GM12878 (cell line): ENCODE results near the gene ZCCHC18. TPM values are rescaled to one million over a fixed set of nuclear protein-coding genes. Genes with fewer than 3 reads are reported as not detected.

Experiments
- ATAC-seq: fragments of 200-7000 bp; cut with Tn5 transposase; 3 replicates; pipeline ENCODE4 v1.9.1; 2020; ENCODE audit warnings: mild to moderate bottlenecking, moderate library complexity
- BruUV-seq: library from RNA; stranded (reverse); fragments of 400-500 nt; replicated peaks from 2 replicates; lab custom pipeline; 2021; lab: Mats Ljungman, UMichigan
- CTCF ChIA-PET: fragments of 300-600 bp; sonication (Branson Sonifier 250); formaldehyde crosslinking; extraction: SDS; loops from one replicate; lab custom pipeline; 2021; ENCODE audit warnings: inconsistent platforms; lab: Yijun Ruan, JAX
- POLR2A ChIA-PET: fragments of 350-600 bp; formaldehyde crosslinking; extraction: SDS; loops from one replicate; lab custom pipeline; 2021; ENCODE audit warnings: inconsistent platforms; lab: Charles Lee
- RAD21 ChIA-PET: fragments of 300-600 bp; sonication (Branson Sonifier 250); formaldehyde crosslinking; loops from one replicate; lab custom pipeline; 2023; ENCODE audit warnings: antibody characterized with exemption; ENCODE audit not compliant: unreplicated experiment; lab: Charles Lee
- SMC1A ChIA-PET: fragments of 300-600 bp; sonication (Branson Sonifier 250); formaldehyde crosslinking; loops from one replicate; lab custom pipeline; 2023; ENCODE audit not compliant: unreplicated experiment, uncharacterized antibody; lab: Charles Lee
- DNase-seq: peaks from one replicate; pipeline ENCODE4 v3.0.0-alpha.2; 2011; ENCODE audit warnings: low read depth, low spot score
- FAIRE-seq: peaks from 3 replicates; lab custom pipeline; 2011; peaks lifted over from hg19 to GRCh38; lab: Jason Lieb, UNC
- H2AFZ ChIP-seq: 2 replicates; pipeline ENCODE4 v1.6.0; 2011; ENCODE audit warnings: low read depth, low read length, control low read depth; ENCODE audit not compliant: control insufficient read depth
- H3K27ac ChIP-seq: 2 replicates; pipeline ENCODE4 v1.5.1; 2011; ENCODE audit warnings: control low read depth; ENCODE audit not compliant: control insufficient read depth, insufficient read depth
- H3K27me3 ChIP-seq, 2 experiments: replicated peaks in 1 of 2; 2 replicates each; pipeline versions ENCODE4 v1.6.0 to v1.6.1; 2011; ENCODE audit warnings: low read length in 1 of 2; ENCODE audit not compliant: control insufficient read depth in 2 of 2, insufficient read depth in 2 of 2
- H3K36me3 ChIP-seq, 2 experiments: 2 replicates each; pipeline ENCODE4 v1.5.1; 2011; ENCODE audit warnings: low read length in 1 of 2; ENCODE audit not compliant: control insufficient read depth in 2 of 2, insufficient read depth in 2 of 2
- H3K4me1 ChIP-seq: 2 replicates; pipeline ENCODE4 v1.6.1; 2011; ENCODE audit warnings: mild to moderate bottlenecking, low read length, moderate library complexity, mixed read lengths; ENCODE audit not compliant: control insufficient read depth, insufficient read depth
- H3K4me2 ChIP-seq: 2 replicates; pipeline ENCODE4 v1.6.0; 2011; ENCODE audit warnings: control low read depth; ENCODE audit not compliant: control insufficient read depth, insufficient read depth
- H3K4me3 ChIP-seq: fragments of 200-600 bp; sonication (generic); 2 replicates; pipeline ENCODE4 v1.5.1; 2016
- H3K79me2 ChIP-seq: 2 replicates; pipeline ENCODE4 v1.6.0; 2011; ENCODE audit warnings: low read length; ENCODE audit not compliant: control insufficient read depth, insufficient read depth
- H3K9ac ChIP-seq: 2 replicates; pipeline ENCODE4 v1.8.0; 2011; ENCODE audit warnings: low read length, control low read depth, mixed read lengths; ENCODE audit not compliant: control insufficient read depth, insufficient read depth
- H3K9me3 ChIP-seq: replicated peaks from 3 replicates; pipeline ENCODE4 v1.5.1; 2011; ENCODE audit warnings: mild to moderate bottlenecking, low read length; ENCODE audit not compliant: control insufficient read depth, insufficient read depth
- H4K20me1 ChIP-seq: 2 replicates; pipeline ENCODE4 v1.6.0; 2011; ENCODE audit not compliant: control insufficient read depth, insufficient read depth
- ATF7 ChIP-seq: fragments of 450-650 bp; IDR thresholded peaks from 2 replicates; pipeline ENCODE4 v1.6.1; 2016; ENCODE audit warnings: low read depth, mild to moderate bottlenecking
- HDAC6 ChIP-seq: fragments of 200-600 bp; sonication (generic); IDR thresholded peaks from one replicate; pipeline ENCODE4 v1.8.0; 2017; ENCODE audit warnings: antibody characterized with exemption; ENCODE audit not compliant: unreplicated experiment
- LARP7 ChIP-seq: fragments of 450-650 bp; IDR thresholded peaks from 2 replicates; pipeline ENCODE4 v1.6.1; 2017; ENCODE audit warnings: mild to moderate bottlenecking
- SMAD5 ChIP-seq: IDR thresholded peaks from 2 replicates; pipeline ENCODE4 v1.6.1; 2016; ENCODE audit warnings: antibody characterized with exemption, low read depth
- TARDBP ChIP-seq: IDR thresholded peaks from 2 replicates; pipeline ENCODE4 v1.6.1; 2016; ENCODE audit warnings: borderline replicate concordance
- whole genome bisulfite sequencing: methylation state at CpG from one replicate; pipeline ENCODE4 v1.1.6; 2016; ENCODE audit warnings: low lambda C conversion rate; ENCODE audit not compliant: insufficient replicate concordance, insufficient coverage; ENCODE audit errors: missing lambda C conversion rate; 5-methylcytosine and 5-hydroxymethylcytosine counted together
- in situ Hi-C: fragments of 300-500 bp; cut with MboI; formaldehyde crosslinking; loops from 9 replicates; pipeline ENCODE4 v1.14.3; 2018; ENCODE audit warnings: mixed read lengths
- intact Hi-C: fragments of 100-400 bp; cut with micrococcal nuclease; formaldehyde crosslinking; loops from one replicate; pipeline ENCODE4 v1.14.2; 2022; ENCODE audit not compliant: unreplicated experiment
- polyA plus RNA-seq, 11 experiments: library from polyadenylated mRNA; depleted of rRNA in 4 of 11; unstranded in 6 of 11; stranded (reverse) in 5 of 11; fragments of >200 nt; fragmentation: Nextera tagmentation in 4 of 11; fragmentation: Illumina TruSeq in 1 of 11; extraction: Ambion mirVana in 4 of 11; extraction: Trizol in 1 of 11; gene quantifications; 1 replicate in 1 of 11; 2 replicates in 10 of 11; pipeline versions ENCODE4 v1.2.1 to v1.2.3, GENCODE V29; 2011 to 2016; ENCODE audit warnings: inconsistent platforms in 2 of 11, missing spikeins in 2 of 11, low read depth in 1 of 11
- total RNA-seq, 4 experiments: library from RNA; depleted of rRNA in 3 of 4; stranded (reverse); fragments of >200 nt in 3 of 4; fragmentation: Illumina TruSeq in 1 of 4; extraction: Trizol in 1 of 4; gene quantifications; 2 replicates each; pipeline versions ENCODE4 v1.2.1 to v1.2.3, GENCODE V29; 2013 to 2021
- TF ChIP-seq, protein P1 (sequence below): fragments of 450-650 bp; formaldehyde crosslinking; IDR thresholded peaks from 2 replicates; pipeline ENCODE4 v1.4.0; 2022; ENCODE audit warnings: mild to moderate bottlenecking, moderate library complexity
- TF ChIP-seq, protein P2 (sequence below): fragments of 450-650 bp; IDR thresholded peaks from 2 replicates; pipeline ENCODE4 v1.6.1; 2016; ENCODE audit warnings: mild to moderate bottlenecking

The ZCCHC18 gene
- total and polyA plus RNA-seq, 10 of the 15 experiments (the other 5 are each of a cell fraction or from before 2014, with no cell fraction given), result 1.0 to 4.2 (median 2.3) TPM

DNA sequence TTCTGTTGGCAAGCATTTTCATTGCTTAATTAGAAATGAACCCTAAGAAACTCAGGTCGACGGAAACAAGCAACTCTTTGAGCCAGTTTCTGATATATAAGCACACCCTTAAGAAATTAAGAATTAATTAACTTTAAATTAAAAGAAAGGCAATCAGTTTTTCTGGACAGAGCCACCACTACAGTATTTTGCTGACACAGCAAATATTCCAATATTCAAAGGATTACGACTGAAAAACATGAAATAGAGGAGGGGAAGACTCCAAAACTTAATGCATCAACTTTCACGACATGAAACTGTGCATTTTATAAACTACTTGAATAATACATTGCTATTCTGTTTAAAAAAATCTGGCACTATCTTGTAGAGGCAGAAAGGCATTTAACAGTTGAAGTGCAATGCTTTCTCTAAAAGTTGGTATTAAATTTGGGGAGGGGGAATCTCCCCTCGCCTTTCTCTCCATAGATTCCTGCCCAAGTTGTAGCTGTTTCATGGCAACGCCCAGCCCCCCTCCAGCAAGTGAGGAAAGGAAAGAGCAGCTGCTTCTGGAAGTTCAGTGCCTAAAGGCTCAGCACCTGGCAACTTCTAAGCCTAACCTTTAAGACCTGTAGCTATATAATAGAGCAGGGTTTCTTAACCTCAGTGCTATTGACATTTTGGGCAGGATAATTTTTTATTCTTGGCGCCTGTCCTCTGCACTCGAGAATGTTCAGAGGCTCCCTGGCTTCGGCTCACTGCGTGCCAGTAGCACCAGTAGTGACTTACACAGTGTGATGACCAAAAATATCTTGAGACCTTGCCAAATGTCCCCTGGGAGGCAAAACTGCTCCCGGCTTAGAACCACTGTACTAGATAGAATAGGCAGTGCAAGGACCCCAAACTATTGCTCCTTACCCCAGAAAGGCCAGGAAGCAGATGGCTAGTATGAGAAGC is 6.7 kb upstream of the ZCCHC18 start:
- CTCF ChIA-PET, result interaction anchor here (1.1 kb wide), 2 partner anchors 14 to 261 kb away, joined by 3 to 5 read pairs; no protein-coding TSS in a partner anchor
- no peaks in the 10 kb centered on the region for H3K79me2 ChIP-seq
- TF ChIP-seq HDAC6 (no peak), LARP7 (no peak), SMAD5 (no peak), TARDBP (no peak), ATF7 (no peak)
- TF ChIP-seq, protein P1, sequence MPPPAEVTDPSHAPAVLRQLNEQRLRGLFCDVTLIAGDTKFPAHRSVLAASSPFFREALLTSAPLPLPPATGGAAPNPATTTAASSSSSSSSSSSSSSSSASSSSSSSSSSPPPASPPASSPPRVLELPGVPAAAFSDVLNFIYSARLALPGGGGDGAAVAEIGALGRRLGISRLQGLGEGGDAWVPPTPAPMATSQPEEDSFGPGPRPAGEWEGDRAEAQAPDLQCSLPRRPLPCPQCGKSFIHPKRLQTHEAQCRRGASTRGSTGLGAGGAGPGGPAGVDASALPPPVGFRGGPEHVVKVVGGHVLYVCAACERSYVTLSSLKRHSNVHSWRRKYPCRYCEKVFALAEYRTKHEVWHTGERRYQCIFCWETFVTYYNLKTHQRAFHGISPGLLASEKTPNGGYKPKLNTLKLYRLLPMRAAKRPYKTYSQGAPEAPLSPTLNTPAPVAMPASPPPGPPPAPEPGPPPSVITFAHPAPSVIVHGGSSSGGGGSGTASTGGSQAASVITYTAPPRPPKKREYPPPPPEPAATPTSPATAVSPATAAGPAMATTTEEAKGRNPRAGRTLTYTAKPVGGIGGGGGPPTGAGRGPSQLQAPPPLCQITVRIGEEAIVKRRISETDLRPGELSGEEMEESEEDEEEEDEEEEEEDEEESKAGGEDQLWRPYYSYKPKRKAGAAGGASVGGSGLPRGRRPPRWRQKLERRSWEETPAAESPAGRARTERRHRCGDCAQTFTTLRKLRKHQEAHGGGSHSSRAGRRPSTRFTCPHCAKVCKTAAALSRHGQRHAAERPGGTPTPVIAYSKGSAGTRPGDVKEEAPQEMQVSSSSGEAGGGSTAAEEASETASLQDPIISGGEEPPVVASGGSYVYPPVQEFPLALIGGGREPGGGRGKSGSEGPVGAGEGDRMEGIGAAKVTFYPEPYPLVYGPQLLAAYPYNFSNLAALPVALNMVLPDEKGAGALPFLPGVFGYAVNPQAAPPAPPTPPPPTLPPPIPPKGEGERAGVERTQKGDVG (CRISPR knock-in tag), result no peak
- TF ChIP-seq, protein P2, sequence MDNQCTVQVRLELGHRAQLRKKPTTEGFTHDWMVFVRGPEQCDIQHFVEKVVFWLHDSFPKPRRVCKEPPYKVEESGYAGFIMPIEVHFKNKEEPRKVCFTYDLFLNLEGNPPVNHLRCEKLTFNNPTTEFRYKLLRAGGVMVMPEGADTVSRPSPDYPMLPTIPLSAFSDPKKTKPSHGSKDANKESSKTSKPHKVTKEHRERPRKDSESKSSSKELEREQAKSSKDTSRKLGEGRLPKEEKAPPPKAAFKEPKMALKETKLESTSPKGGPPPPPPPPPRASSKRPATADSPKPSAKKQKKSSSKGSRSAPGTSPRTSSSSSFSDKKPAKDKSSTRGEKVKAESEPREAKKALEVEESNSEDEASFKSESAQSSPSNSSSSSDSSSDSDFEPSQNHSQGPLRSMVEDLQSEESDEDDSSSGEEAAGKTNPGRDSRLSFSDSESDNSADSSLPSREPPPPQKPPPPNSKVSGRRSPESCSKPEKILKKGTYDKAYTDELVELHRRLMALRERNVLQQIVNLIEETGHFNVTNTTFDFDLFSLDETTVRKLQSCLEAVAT, result no peak
- WGBS, result 42% methylated on average over 11 of the region's 11 CpGs
- H3K4me1 ChIP-seq, result no peaks in the 10 kb centered on the region
- no peak overlapping the region for H3K27ac ChIP-seq
- DNase-seq (no peak), ATAC-seq (no peak), FAIRE-seq (no peak)
- no peaks in the 10 kb centered on the region for H4K20me1 ChIP-seq
- no peak overlapping the region for H3K4me2 ChIP-seq
- POLR2A ChIA-PET, result no interaction called here
- in situ Hi-C loops, result no loop called here
- no peak overlapping the region for H2AFZ ChIP-seq
- intact Hi-C loops, result no loop called here
- RAD21 ChIA-PET, result no interaction called here
- H3K36me3 ChIP-seq, result no peaks in the 10 kb centered on the region
- H3K9ac ChIP-seq, result no peak overlapping the region
- no peaks in the 10 kb centered on the region for H3K27me3 ChIP-seq
- SMC1A ChIA-PET, result no interaction called here
- H3K9me3 ChIP-seq, result no peaks in the 10 kb centered on the region
- no peak overlapping the region for H3K4me3 ChIP-seq
- BruUV-seq, result no TSS peak
